Right cardiac atrium (tissue), 5 donors: ENCODE measurements around the gene ATP1A3. TPM values are rescaled to one million over a fixed set of nuclear protein-coding genes. Genes with fewer than 3 reads are reported as not detected.
A peak's percentile ranks its signal among the peaks of the same experiment; 100 is the strongest.

Experiments used
- ATAC-seq, 2 donors: fragments of 200-7000 bp; cut with Tn5 transposase; one replicate each; pipeline versions ENCODE4 v1.8.0 to v1.9.1; 2020; ENCODE audit warnings: moderate library complexity in 2 of 2, mild to moderate bottlenecking in 1 of 2
- DNase-seq, 3 donors: peaks; one replicate each; pipeline ENCODE4 v3.0.0-alpha.2; 2020
- H3K27ac ChIP-seq: one replicate; pipeline ENCODE4 v1.5.1; 2013; ENCODE audit warnings: mild to moderate bottlenecking, low read length, control low read depth, moderate library complexity
- H3K27me3 ChIP-seq: one replicate; pipeline ENCODE4 v1.6.1; 2013; ENCODE audit not compliant: control insufficient read depth, insufficient read depth
- H3K4me1 ChIP-seq: one replicate; pipeline ENCODE4 v1.6.1; 2013; ENCODE audit warnings: low read length; ENCODE audit not compliant: control insufficient read depth, insufficient read depth
- H3K4me3 ChIP-seq: one replicate; pipeline ENCODE4 v1.5.1; 2013; ENCODE audit warnings: low read length, control low read depth
- H3K9me3 ChIP-seq: one replicate; pipeline ENCODE4 v1.6.1; 2013; ENCODE audit warnings: low read length; ENCODE audit not compliant: control insufficient read depth
- WGBS: extraction: QIAGEN DNeasy Blood & Tissue Kit; methylation state at CpG from one replicate; pipeline ENCODE4 v1.1.7; 2013; 5-methylcytosine and 5-hydroxymethylcytosine counted together
- intact Hi-C, 4 donors: fragments of 100-400 bp; cut with DNase I; formaldehyde crosslinking; loops; one replicate each; pipeline versions ENCODE4 v1.11.0 to v1.14.0; 2022 to 2023
- polyA plus RNA-seq: library from polyadenylated mRNA; stranded (reverse); fragments of 200-250 nt; gene quantifications from one replicate; pipeline ENCODE4 v1.2.3, GENCODE V29; 2013
- total RNA-seq, 4 donors: library from RNA; stranded (reverse); fragmentation: NEBNext Ultra II Directional; extraction: Animal tissue kit (Norgen Biotek cat#: 25700); gene quantifications; one replicate each; pipeline ENCODE4 v1.2.1, GENCODE V29; 2021
- donor health status: healthy with polysubstance abuse.
- donor health status: DM: no; HTN: yes; CAD: no.
- donor health status: DM: no; HTN: no; CAD: no.
- donor health status: DM: no; HTN: yes; CAD: no; lungs with severe emphysema.
- donor health status: DM: yes; HTN: yes; CAD: no.

Gene ATP1A3
- total and polyA plus RNA-seq, 5 donors, result 104 to 295 (median 231) TPM

DNA sequence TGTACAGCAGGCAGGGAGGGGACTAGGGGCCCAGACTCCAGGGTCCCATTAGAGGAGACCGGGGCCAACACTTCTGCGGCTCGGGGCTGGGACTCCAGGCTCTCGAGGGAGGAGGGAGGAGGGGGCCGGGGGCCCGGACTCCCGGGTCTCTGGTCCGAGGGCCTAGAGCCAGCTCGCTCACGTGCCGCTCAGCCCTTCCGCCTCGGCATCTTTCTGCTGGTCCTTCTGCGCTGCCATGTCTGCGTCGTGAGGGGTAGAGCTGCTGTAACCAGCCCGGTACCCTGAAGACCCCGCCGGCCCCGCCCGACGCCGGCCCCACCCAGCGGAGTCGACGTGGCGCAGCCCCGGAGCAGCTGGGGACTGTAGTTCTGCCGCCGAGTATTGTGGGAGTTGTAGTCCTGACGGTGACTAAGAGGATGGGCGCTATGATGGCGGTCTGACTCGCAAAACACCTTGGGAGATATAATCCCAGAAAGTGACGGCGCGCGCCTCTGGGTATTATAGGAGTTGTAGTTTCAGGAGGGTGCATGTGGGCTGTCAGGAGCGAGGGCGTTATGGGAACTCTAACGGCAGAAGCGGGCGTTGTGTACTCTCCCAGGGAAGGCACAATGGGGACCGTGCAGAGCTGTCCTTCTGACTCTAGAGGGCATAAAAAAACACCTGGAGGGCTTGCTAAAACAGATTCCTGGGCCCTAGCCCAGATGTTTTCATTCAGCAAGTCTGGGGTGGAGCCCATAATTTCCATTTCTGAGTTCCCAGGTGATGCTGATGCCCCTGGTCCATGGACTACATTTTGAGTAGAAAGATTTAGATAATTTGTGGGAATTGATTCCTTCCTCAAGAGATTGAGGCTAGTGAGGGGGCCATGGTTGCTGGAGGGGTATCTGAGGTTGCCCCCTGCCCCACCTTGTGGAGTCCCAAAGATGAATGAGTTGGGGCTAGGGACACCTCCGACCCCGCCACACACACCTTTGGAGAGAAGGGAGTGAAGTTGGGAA lies 34.7 kb downstream of the ATP1A3 start, which contains the start of gene RABAC1:
Gene RABAC1, minus strand, starts transcription at position 266 of the 998 bp plus-strand sequence. Its CDS starts 29 bp downstream, at position 237.
- intact Hi-C loops, result no loop called here
- Histone ChIP-seq H3K27me3 (no peaks in the 10 kb centered on the region), H3K4me1 (no peaks in the 10 kb centered on the region), H3K4me3 (peak within 1 kb of the TSS; percentile 77), H3K9me3 (no peaks in the 10 kb centered on the region), H3K27ac (peak within 1 kb of the TSS; percentile 85)
- WGBS, result 5% methylated on average over 46 of the region's 46 CpGs
- ATAC-seq (peak; percentile 94 to 96), DNase-seq (peak; percentile 91 to 96 (median 94))

DNA sequence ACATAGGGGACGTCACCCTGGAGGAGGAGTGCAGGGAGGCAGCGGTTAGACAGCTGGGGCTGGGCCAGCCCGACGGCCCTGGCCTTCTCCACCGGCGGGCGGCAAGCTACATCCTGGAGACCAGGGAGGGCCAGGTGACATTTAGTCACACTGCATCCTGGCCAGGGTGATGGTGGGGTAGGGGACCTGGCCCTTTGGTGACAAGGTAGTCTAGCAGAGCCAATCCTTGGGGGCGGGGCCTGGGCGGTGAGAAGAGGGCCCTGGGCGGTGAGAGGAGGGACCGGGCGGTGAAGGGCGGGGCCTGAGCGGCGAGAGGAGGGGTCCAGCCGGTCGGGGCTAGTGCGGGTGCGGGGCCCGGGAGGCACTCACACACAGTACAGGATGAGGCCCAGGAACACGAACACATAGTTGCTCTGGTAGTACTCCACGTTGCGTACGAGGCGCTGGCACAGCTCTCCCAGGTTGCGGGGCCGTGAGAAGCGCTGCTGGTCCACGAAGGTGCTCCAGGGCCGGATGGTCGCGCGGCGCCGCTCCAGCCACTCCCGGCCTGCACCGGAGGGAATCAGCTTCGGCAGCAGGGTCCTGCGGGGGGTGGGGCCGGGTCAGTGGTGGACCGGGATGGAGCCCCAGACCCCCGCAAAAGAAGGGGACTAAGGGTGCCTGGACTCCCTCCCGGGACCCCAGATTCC lies 35.5 kb downstream of the ATP1A3 start:
- intact Hi-C loops, result no loop called here
- peak; percentile 87 to 89 for ATAC-seq
- under 1% methylated on average over 43 of the region's 43 CpGs for WGBS

DNA sequence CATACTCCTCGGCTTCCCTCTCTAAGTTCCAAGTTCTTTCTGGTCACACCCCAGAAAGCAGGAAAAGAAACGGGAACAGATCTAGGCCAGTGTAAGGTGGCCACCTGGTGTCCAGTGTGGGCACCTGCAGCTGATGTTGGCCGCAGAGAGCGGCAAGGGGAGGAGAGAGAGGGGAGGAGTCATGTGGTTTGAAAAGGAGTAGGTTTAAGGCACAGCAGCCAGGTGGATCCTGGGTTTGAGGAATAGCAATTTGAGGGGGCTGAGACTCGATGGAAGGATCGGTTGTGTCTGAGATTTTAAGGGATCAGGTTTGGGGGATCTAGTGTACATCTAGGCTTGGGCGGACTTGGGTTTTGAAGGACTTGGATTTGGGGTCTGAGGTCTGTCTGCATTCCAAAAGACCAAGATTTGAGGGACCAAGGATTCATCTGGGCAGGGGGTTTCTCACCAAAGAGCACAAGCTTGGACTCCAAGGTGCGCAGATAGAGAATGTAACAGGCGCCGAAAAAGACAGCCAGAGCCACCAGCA lies 36.1 kb downstream of the ATP1A3 start:
- peak; percentile 62 to 68 for ATAC-seq
- DNase-seq, result peak; percentile 59 to 85 (median 77)
- Histone ChIP-seq H3K4me3 (peak overlapping the region; percentile 77), H3K4me1 (no peaks in the 10 kb centered on the region), H3K9me3 (no peaks in the 10 kb centered on the region), H3K27me3 (no peaks in the 10 kb centered on the region), H3K27ac (no peak overlapping the region)
- intact Hi-C loops, result no loop called here
- WGBS, result 16% methylated on average over 10 of the region's 10 CpGs

More for the DNA sequence above, 35.5 kb downstream of the ATP1A3 start:
- peak overlapping the region; percentile 77 for H3K4me3 ChIP-seq
- H3K27ac ChIP-seq, result peak overlapping the region; percentile 85
- no peaks in the 10 kb centered on the region for H3K4me1 ChIP-seq
- H3K9me3 ChIP-seq, result no peaks in the 10 kb centered on the region
- peak; percentile 90 to 94 (median 94) for DNase-seq
- no peaks in the 10 kb centered on the region for H3K27me3 ChIP-seq

DNA sequence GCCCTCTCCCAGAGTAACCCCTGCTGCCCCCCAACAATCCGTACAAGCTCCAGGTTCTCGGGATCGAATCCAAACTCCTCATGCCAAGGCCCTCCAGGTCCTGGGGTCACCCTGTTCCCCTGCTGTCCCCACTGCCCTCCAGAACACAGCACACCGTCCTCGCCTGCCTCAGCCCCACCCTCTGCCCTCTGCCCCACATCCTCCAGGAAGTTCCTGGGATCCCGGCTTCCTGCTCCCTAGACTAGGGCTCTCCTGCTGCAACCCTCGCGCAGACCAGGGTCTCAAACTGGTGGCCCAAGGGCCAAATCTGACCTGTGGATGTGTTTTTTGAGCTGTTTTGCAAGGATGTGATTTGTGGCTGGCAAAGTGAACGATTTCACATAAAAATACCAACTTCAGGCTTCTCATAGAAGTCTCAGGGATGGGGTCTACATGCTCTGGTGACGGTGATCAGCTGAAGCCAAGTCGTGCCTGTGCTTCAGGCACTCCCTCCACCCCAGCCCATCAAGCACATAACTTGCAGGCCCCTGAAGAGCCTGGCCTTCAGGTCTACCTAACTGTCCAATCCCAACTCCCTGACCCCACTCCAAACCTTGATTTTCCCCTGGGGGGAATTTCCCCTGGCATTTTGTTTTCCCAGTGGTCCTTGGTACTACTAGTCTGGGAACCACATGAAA lies 36.7 kb downstream of the ATP1A3 start:
- DNase-seq (peak in 1 of 3 donors; percentile 38), ATAC-seq (no peak)
- Histone ChIP-seq H3K9me3 (no peaks in the 10 kb centered on the region), H3K4me3 (no peak overlapping the region), H3K4me1 (no peaks in the 10 kb centered on the region), H3K27me3 (no peaks in the 10 kb centered on the region), H3K27ac (no peak overlapping the region)
- intact Hi-C loops, result no loop called here
- WGBS, result 77% methylated on average over 11 of the region's 11 CpGs

DNA sequence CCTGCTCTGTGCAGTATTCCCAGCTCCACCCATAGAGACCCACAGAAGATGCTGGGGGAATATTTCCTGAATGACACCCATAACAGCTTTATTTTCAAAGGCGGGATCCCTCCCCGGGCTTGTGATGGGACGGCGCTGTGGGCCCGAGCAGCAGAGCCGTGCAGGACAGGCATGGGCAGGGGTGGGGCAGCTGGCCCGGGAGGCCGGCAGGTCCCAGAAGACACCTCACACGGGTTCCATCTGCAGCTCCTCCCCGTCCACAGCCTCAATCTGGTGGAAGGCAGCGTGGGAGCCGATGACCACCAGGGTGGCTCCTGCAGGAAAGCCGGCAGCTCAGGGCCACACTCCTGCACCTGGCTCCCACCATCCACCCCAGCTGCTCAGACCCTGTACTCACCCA lies 37.4 kb downstream of the ATP1A3 start:
- 87% methylated on average over 13 of the region's 13 CpGs for WGBS
- H3K9me3 ChIP-seq, result no peaks in the 10 kb centered on the region
- ATAC-seq, result no peak
- no peaks in the 10 kb centered on the region for H3K27me3 ChIP-seq
- H3K27ac ChIP-seq, result no peak overlapping the region
- H3K4me3 ChIP-seq, result no peak overlapping the region
- intact Hi-C loops, result no loop called here
- H3K4me1 ChIP-seq, result no peaks in the 10 kb centered on the region
- peak in 1 of 3 donors; percentile 46 for DNase-seq

DNA sequence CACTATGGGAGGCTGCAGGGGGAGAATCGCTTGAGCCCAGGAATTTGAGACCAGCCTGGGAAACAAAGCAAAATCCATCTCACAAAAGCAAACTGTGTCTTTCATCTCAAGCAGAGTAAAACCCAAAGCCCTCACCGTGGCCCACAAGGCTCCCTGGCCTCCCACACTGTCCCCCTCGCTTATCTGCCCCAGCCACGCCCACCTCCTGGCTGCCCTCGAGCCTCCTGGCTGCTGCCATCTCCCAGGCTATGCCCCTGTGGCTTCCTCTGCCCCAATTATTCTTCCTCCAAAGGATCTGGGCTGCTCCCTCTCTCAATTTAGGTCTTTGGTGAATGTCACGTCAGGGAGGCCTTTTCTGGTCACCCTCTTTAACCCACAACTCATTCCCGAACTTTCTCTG lies 38.5 kb downstream of the ATP1A3 start:
- ATAC-seq (no peak), DNase-seq (peak in 1 of 3 donors; percentile 50)
- Histone ChIP-seq H3K4me1 (no peaks in the 10 kb centered on the region), H3K27ac (no peak overlapping the region), H3K9me3 (no peaks in the 10 kb centered on the region), H3K27me3 (no peaks in the 10 kb centered on the region), H3K4me3 (no peak overlapping the region)
- 58% methylated on average over 7 of the region's 7 CpGs for WGBS
- intact Hi-C loops, result no loop called here

DNA sequence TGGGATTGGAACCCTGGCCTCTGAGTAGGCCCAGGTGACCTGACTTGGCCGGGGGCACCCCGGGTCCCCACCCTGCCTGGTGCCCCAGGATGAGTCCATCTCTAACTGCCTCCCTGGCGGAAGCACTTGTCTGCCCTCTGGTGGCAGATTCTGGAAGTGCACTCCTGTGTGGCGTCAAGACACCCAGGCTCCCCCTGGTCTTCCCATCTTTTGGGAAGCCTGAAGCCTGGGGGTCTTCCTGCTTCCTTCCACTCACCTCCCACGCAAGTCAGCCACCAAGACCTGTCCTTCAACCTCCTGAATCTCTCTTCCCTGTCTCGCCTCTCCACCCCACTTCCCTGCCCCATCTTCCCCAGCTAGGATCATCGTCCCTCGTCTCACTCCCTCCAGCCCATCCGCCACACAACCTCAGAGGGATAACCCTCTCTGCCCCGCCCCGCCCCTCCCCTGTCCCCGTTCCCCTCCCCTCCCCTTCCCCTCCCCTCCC lies 42.3 kb downstream of the ATP1A3 start:
- Histone ChIP-seq H3K4me3 (no peak overlapping the region), H3K4me1 (no peaks in the 10 kb centered on the region), H3K27me3 (no peaks in the 10 kb centered on the region), H3K27ac (no peak overlapping the region), H3K9me3 (no peaks in the 10 kb centered on the region)
- ATAC-seq, result peak; percentile 56 to 71
- peak; percentile 76 to 90 (median 90) for DNase-seq
- 3% methylated on average over 12 of the region's 12 CpGs for WGBS
- intact Hi-C loops, result loop anchor here in 2 of 4 donors (5.0 kb wide), 1 partner anchor 79 kb away; no protein-coding TSS in a partner anchor

DNA sequence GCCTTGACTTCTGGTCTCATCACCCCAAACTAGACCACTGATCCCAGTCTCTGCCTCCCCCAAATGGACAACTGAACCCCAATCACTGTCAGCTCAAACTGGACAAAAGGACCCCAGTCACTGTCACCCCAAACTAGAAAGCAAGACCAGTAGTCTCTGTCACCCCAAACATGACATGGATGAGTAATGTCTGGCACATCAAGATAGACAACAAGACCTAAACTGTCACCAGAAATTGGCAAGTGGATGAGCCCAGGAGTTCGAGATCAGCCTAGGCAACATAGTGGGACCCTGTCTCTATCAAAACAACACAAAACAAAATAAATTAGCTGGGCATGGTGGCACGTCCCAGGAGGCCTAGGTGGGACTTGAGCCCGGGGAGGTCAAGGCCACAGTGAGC lies 46.9 kb downstream of the ATP1A3 start:
- no peak for ATAC-seq
- Histone ChIP-seq H3K27me3 (no peaks in the 10 kb centered on the region), H3K27ac (no peak overlapping the region), H3K9me3 (no peaks in the 10 kb centered on the region), H3K4me3 (no peak overlapping the region), H3K4me1 (no peaks in the 10 kb centered on the region)
- intact Hi-C loops, result loop anchor here in 1 of 4 donors (5.0 kb wide), 1 partner anchor 70 kb away; the partner anchor contains the start of gene CD79A
- WGBS, result 94% methylated on average over 3 of the region's 3 CpGs
- peak in 1 of 3 donors; percentile 7 for DNase-seq

DNA sequence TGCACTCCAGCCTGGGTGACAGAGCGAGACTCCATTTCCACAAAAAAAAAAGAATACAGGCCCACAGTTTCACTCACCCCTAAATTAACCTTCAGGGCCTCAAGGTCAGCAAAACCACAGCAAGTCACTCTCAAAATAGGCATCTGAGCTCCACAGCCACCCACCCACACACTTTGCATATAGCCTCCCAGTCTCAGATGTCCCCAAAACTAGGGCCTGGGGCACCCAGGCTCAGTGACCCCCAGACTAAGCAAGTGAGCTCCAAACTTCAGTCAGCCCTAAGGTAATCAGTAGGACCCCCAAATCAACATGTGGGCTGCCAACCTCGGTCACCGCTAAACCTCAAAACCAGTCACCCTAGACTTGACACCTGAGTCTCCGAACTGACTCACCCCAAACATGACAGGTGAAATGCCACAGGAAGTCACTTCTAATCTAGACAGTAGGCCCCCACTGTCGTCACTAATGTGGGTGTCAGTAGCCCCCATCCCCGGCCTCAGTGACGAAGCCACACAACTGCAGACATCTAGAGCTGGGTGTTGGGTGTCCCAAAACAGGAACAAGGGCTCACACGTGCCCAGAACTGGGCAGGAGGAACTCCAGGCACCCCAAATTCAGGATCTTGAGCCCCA lies 48.8 kb downstream of the ATP1A3 start:
- intact Hi-C loops, result loop anchor here in 1 of 4 donors (5.0 kb wide), 1 partner anchor 68 kb away; the partner anchor contains the start of gene CD79A

DNA sequence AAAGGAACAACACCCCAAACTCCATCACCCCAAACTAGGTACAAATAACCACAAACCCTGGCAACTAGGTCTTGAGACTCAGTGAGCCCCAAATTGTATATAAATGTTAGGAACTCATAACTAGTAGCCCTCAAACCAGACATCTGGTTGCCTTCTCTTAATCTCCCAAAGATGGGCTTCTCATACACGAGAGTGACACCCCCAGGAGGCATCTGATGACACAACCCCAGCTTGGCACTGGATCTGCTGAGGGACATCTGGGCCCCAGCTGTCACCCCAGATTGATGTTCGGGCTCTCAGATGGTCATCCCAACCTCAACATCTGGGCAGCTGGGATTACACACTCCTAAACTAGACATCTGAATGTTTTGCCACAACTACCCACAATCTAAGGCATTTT lies 49.7 kb downstream of the ATP1A3 start:
- intact Hi-C loops, result no loop called here
- Histone ChIP-seq H3K4me1 (no peaks in the 10 kb centered on the region), H3K27me3 (no peaks in the 10 kb centered on the region), H3K9me3 (no peaks in the 10 kb centered on the region), H3K27ac (no peak overlapping the region), H3K4me3 (no peak overlapping the region)
- DNase-seq (no peak), ATAC-seq (no peak)
- 52% methylated on average over 2 of the region's 2 CpGs for WGBS

More for the DNA sequence above, 48.8 kb downstream of the ATP1A3 start:
- H3K9me3 ChIP-seq, result no peaks in the 10 kb centered on the region
- no peaks in the 10 kb centered on the region for H3K4me1 ChIP-seq
- no peak for ATAC-seq
- no peaks in the 10 kb centered on the region for H3K27me3 ChIP-seq
- H3K4me3 ChIP-seq, result no peak overlapping the region
- DNase-seq, result peak in 2 of 3 donors; percentile 23 to 61
- 84% methylated on average over 8 of the region's 8 CpGs for WGBS
- H3K27ac ChIP-seq, result no peak overlapping the region
